Measurements from ENCODE around the gene TMEM150C.
"Not testable (repeated sequence)": the region's sequence is repeated elsewhere in the genome, so short reads cannot be mapped to it uniquely, and the experiment has no call there.

Gene TMEM150C

GRCh38 chr4:82473621-82474164 lies 88.1 kb downstream of the TMEM150C start:
- no peak for DNase-seq (ENCODE audit: low read depth)

DNA sequence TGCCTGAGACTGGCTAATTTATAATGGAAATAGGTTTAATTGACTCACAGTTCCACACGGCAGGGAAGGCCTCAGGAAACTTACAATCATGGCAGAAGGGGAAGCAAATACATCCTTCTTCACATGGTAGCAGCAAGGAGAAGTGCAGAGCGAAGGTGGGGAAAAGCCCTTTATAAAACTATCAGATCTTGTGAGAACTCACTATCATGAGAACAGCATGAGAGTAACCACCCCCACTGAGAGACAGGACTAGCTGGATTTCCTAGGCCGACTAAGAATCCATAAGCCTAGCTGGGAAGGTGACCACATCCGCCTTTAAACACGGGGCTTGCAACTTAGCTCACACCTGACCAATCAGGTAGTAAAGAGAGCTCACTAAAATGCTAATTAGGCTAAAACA lies 88.7 kb downstream of the TMEM150C start:
- DNase-seq (ENCODE audit: low read depth), result not testable (repeated sequence)

GRCh38 chr4:82469791-82470345 lies 91.9 kb downstream of the TMEM150C start:
- peak; percentile 75 for DNase-seq (ENCODE audit: low read depth)

DNA sequence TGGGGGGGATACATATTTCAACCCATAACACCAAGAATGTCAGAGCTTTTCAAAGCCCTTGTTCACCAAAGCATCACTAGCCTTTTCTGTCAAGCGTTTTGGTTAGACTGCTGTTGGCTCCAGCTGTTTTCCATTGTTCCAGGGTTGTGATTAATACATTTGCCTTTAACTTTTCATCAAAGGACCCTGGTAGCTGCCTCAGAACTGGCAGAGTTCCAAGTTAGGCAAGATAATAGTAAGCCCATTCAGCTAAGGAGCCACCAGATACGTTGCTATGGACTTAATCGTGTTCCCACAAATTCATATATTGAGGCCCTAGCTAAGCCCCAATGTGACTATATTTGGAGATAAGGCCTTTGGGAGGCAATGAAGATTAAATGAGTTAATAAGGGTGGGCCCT lies 94.3 kb downstream of the TMEM150C start:
- DNase-seq (ENCODE audit: low read depth), result peak; percentile 23

DNA sequence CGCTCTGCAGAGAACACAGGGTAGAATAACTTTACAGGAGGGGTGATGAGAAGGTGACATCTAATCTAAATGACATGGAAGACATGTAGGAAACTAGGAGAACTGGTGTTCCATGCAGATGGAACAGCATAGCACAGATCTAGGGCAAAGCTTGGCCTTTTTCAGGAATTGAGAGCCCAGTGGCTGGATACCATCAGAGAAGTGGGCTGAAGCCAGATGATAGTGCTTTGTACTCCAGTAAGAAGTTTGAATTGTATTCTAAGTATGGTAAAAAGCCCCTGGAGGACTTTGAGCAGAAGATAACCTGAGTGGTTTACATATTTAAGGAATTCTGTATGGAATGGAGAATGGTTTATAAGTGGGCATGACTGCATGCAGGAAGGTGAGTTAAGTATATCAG lies 98.6 kb downstream of the TMEM150C start:
- DNase-seq (ENCODE audit: low read depth), result no peak

DNA sequence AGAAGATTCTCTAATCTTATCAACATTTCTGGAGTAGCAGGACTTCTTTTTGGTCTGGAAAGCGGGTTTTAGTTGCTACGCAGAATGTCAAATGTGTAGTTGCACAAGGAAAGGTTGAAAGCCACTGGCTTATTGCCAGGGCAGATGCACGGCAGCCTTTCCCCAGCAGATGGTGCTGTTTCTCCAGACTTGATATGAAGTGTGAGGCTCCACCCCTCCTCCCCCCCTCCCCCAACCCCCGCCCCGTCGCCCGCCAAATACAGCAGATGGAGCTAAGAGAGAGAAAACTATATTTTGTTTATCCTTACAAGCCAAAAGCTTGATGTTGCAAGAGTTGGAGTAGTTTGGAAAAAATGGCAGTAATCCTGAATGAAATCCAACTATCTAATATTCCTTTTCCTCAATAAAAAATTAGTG lies 99.4 kb downstream of the TMEM150C start:
- peak; percentile 80 for DNase-seq (ENCODE audit: low read depth)

DNA sequence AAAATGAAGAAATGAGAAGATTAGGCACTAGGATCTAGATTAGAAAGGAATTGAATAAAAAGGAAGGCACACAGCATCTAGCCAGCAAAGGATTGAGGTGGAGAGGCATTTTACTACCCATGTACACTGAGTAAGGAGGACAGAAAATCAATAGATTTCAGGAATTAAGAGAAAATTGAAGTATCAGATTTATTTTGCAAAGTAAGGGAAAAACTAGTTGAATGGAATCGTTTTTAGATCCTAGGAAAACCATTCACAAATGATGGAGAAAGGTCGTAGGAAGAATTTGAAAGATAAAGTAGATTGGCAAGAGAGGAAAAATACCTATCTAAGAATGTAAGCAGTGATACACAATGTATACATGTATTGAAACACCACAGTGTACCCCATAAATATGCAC lies 100.1 kb downstream of the TMEM150C start:
- DNase-seq (ENCODE audit: low read depth), result no peak

DNA sequence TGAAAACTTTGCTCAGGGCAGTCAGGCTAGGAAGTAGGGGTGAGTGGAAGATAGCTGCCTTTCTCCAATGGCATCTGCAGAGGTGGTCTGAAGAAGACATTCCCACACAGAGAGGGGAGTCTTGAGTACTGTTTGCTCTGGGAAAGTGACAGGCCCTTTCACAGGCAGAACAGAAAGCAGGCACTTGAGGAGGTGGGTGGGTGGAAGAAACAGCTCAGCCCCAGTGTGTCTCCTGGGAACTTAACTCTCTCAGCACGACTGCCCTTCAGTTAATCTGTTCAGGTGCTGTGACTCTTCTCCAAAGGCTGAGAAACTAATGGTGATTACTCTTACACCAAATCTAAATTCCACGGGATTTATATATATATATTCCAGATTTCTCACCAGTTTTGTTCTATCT lies 103.1 kb downstream of the TMEM150C start:
- no peak for DNase-seq (ENCODE audit: low read depth)

DNA sequence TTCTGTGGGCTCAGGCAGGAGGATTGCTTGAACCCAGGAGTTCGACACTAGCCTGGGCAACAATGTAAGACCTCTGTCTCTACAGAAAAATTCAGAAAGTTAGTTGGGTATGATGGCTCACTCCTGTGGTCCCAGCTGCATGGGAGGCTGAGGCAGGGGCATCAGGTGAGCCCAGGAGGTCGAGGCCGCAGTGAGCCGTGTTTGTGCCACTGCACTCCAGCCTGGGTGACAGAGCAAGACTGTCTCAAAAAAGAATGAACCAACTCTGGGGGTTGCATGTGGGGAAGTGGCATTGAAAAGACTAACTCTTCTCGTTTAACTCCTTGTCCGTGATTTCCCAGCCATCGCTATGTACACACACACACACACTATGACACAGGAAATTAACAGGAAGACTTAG lies 104.5 kb downstream of the TMEM150C start:
- DNase-seq (ENCODE audit: low read depth), result no peak

DNA sequence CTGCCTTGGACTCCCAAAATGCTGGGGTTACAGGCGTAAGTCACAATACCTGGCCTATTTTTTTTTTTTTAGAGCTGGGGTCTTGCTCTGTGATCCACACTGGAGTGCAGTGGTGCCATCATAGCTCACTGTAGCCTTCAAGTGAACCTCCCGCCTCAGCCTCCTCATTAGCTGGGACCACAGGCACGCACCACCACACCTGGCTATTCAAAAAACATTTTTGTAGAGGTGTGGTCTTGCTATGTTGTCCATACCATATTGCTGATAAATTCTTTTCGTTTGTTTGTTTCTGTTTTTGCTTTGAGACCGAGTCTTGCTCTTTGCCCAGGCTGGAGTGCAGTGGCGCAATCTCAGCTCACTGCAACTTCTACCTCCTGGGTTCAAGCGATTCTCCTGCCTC lies 109.8 kb downstream of the TMEM150C start:
- DNase-seq (ENCODE audit: low read depth), result no peak

DNA sequence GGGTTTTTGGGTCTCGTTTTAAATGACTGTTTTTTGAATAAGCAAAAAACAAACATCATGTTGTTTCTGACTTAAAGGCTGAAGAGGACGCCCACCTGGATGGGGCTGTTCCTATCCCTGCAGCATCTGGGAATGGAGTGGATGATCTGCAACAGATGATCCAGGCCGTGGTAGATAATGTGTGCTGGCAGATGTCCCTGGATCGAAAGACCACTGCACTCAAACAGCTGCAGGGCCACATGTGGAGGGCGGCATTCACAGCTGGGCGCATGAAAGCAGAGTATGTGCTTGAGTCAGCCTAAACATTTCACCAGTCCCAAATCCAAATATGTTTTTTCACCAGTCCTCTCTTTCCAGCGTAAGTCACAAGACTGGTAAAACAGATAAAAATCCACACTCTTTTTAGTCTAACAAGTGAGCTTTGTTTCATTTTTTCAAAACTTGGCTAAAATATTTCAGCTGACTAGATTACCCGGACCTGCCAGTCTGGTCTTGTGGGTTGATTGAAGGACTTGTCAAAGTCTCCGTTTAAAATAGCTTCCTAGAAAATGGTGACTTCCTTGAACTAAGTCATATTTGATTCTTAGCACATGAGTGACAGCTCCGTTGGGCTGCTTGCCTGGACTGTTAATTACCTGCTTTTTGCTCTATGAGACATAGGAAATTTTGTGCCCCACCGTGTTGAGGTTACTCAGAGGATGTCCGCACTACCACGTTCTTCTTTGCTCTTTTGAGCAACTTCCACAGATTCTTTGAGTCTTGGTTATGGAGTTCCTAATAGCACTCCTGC lies 110.6 kb downstream of the TMEM150C start:
- no peak for DNase-seq (ENCODE audit: low read depth)

DNA sequence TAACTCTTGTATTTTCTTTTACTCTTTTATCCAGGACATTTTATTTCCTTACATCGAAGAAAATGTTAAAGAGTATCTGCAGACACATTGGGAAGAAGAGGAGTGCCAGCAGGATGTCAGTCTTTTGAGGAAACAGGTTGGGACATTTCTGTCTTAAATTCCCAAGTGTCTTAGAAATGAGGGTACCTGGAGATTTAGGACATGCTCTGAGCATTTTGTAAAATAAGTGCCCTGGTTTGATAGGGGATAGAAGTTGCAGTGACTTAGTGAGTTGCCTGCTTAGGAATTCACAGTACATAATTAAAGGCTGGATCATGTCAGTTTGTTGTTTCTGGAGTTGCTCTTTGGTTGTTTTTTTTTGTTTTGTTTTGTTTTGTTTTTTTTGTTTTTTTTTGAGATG lies 113.9 kb downstream of the TMEM150C start:
- no peak for DNase-seq (ENCODE audit: low read depth)

GRCh38 chr4:82439088-82439487 lies 122.7 kb downstream of the TMEM150C start:
- DNase-seq (ENCODE audit: low read depth), result no peak

DNA sequence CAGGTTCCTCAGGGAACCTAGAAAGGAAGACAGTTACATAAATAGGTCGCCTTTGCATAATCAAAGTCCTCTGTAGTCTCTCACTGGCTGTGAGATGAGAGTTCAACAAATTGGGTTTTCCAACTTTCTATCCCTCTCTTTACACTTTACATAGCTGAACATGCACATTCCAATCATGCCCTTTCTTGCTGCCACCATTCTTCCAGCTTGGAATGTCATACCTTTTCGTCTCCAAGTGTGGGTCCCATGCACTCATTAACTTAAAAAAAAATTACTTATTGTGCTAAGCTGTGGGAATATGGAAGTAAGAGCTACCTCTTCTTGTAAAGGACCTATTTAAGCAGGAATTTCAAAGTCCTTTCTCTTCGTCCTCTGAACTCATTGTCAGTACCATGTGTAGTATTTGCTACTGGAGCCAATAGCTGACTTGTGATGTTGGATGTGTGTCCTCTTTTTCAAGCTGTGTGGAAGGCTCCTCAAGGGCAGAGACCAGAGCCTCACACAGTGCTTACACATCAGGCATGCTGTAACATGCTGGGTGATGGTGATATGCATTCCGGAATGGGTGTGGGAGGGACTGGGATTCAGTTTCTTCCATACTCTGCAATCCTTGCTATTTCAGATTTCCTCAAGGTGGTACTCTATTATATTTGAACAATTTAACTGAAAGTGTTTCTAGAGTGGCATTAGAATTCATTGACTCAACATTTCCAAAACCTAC lies 124.3 kb downstream of the TMEM150C start:
- no peak for DNase-seq (ENCODE audit: low read depth)

- DNase-seq (ENCODE audit: low read depth), result no peak
Observed at GRCh38 chr4:82436780-82437179, 125.0 kb downstream of the TMEM150C start.

DNA sequence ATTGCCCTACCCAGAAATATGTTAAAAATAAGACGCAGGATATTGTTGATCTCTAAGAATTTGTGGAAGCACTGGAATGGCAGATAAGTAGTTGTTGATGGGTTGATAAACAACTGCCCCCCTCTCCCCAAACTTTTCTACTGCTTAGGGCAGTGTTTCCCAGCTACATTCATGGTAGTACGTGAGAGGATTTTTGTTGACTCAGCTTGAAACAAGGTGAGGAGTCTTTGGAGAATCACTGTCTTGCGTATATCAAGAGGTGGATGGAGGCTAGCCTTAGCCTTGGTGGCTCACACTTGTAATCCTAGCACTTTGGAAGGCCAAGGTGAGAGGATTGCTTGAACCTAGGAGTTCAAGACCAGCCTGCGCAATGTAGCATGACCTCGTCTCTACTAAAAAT lies 125.7 kb downstream of the TMEM150C start:
- DNase-seq (ENCODE audit: low read depth), result no peak

- DNase-seq (ENCODE audit: low read depth), result no peak
Observed at GRCh38 chr4:82434949-82435348, 126.8 kb downstream of the TMEM150C start.

GRCh38 chr4:82433791-82434190 lies 128.0 kb downstream of the TMEM150C start:
- no peak for DNase-seq (ENCODE audit: low read depth)

All from iris pigment epithelial cell (primary cell).